ENCODE results near the gene PRPSAP1.

Gene PRPSAP1

DNA sequence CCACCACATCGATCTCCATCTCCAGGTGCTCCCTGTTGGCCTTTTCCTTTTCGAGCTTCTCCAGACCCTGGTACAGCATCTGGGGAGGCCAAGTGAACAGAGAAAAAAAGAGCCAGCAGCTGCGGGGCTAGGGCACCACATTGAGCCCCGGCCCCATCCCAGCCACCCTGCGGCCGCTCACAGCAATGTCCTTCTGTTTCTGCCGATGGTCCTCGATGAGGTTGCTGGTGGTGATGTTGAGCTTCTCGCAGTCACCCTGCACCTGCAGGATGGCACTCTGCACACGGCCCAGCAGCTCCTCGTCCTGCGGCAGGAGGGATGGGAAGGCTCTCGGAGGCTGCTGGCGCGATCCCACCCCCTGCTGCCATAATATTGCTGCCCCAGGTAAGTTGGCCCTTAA is 73.1 kb downstream of the PRPSAP1 start:
- TF ChIP-seq OVOL3 (tag by site-specific recombination; IDR thresholded peaks at IDR 0.05), result no peak
- TF ChIP-seq, protein P1, sequence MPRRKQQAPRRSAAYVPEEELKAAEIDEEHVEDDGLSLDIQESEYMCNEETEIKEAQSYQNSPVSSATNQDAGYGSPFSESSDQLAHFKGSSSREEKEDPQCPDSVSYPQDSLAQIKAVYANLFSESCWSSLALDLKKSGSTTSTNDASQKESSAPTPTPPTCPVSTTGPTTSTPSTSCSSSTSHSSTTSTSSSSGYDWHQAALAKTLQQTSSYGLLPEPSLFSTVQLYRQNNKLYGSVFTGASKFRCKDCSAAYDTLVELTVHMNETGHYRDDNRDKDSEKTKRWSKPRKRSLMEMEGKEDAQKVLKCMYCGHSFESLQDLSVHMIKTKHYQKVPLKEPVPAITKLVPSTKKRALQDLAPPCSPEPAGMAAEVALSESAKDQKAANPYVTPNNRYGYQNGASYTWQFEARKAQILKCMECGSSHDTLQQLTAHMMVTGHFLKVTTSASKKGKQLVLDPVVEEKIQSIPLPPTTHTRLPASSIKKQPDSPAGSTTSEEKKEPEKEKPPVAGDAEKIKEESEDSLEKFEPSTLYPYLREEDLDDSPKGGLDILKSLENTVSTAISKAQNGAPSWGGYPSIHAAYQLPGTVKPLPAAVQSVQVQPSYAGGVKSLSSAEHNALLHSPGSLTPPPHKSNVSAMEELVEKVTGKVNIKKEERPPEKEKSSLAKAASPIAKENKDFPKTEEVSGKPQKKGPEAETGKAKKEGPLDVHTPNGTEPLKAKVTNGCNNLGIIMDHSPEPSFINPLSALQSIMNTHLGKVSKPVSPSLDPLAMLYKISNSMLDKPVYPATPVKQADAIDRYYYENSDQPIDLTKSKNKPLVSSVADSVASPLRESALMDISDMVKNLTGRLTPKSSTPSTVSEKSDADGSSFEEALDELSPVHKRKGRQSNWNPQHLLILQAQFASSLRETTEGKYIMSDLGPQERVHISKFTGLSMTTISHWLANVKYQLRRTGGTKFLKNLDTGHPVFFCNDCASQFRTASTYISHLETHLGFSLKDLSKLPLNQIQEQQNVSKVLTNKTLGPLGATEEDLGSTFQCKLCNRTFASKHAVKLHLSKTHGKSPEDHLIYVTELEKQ (tag by site-specific recombination; IDR thresholded peaks at IDR 0.05; ENCODE audit: borderline replicate concordance), result no peak
- Histone ChIP-seq H3K36me3 (ENCODE audit: control insufficient read depth in 2 of 2, insufficient read depth in 1 of 2, low read length in 2 of 2) (peaks cover 0 to 3% of the 10 kb centered on the region in 2 experiments; a peak in 2 of 3 replicates), H3K27ac (ENCODE audit: extremely low read depth, low read depth, low read length) (no peak overlapping the region), H3K4me1 (ENCODE audit: control insufficient read depth, insufficient read depth, low read length) (no peaks in the 10 kb centered on the region), H3K4me3 (ENCODE audit: low read depth, low read length) (no peak overlapping the region), H3K9me3 (ENCODE audit: control insufficient read depth, insufficient read depth, low read depth, low read length) (no peaks in the 10 kb centered on the region)
- POLR2A ChIA-PET, result interaction anchor here (0.9 to 1.4 kb wide), 2 partner anchors 16 to 40 kb away, joined by 3 to 5 read pairs; partner anchors contain the start of gene UBALD2
- CTCF ChIA-PET, result interaction anchor here (1.1 to 4.8 kb wide), 19 partner anchors 8 to 280 kb away, joined by 3 to 191 read pairs (median 12); partner anchors contain the start of genes CDK3 and UBALD2

DNA sequence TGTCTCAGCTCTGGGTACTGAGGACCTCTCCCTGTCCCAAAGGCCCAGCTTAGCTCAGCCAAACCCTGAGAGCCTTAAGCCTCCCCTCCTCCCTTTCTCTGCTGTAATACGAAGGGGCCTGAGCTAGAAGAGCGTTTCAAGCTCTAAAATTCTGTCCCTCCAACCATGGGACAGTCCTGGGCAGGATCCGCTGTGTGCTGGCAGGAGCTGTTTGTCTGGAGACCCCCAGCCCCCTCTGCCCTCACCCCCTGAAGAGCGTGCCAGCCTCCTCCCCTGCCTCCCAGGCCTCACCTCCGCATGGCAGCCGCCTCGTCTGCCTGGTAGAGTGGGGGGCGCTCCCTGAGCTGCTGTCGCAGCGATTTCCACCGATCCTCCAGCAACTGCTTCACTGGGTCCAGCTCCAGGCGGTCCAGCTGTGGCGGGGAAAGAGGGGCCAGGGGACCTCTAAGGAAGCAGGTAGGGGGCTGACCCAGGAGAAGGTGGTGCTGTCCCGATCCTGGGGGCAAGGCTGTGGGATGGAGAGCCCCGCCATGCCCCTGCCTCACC is 73.9 kb downstream of the PRPSAP1 start:
- H3K27ac ChIP-seq (ENCODE audit: extremely low read depth, low read depth, low read length), result no peak overlapping the region

DNA sequence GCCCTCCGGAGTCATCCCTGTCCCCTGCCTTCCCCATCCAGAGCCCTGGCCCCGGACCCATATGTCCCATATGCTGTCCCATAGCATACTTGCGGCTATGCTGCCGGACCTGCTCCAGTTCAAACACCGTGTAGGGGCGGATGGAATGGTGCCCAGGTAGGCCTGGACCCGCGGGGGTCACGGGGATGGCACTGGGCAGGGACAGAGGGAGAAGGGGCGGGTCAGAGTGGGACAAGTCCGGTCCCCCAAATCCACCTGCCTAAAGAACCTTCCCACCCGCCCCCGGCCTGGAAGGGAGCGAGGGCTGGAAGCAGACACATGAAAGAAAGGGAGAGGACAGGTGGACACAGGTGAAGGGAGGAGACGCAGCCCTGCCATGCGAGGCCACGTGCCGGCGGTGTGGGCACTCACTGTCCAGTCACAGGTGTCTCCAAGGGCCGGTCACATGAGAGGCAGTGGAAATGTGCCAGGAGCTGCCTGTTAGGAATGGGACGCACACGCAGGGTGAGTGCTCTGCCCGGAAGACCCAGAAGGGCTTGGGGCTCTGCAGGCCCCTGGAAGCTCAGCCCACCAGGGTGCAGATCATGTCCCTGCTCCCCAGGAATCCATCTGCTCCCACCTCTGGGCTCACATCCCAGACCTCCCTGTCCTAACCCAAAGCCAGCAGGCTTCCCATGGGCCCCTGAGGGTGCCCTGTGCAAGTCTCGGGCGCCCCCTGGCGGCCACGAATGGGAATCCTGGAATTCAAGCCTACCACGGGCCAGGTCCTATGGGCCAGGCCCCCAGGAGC is 74.6 kb downstream of the PRPSAP1 start:
- peaks cover 0 to 3% of the 10 kb centered on the region in 2 experiments; a peak in 1 of 3 replicates for H3K36me3 ChIP-seq (ENCODE audit: control insufficient read depth in 2 of 2, insufficient read depth in 1 of 2, low read length in 2 of 2)
- no peaks in the 10 kb centered on the region for H3K9me3 ChIP-seq (ENCODE audit: control insufficient read depth, insufficient read depth, low read depth, low read length)
- no peaks in the 10 kb centered on the region for H3K4me1 ChIP-seq (ENCODE audit: control insufficient read depth, insufficient read depth, low read length)
- POLR2A ChIA-PET, result interaction anchor here (0.5 to 2.0 kb wide), 11 partner anchors 9 to 311 kb away, joined by 3 to 13 read pairs (median 4); partner anchors contain the start of genes SRP68 and UBALD2
- no peak overlapping the region for H3K27ac ChIP-seq (ENCODE audit: extremely low read depth, low read depth, low read length)
- CTCF ChIA-PET, result interaction anchor here (0.5 to 4.8 kb wide), 78 partner anchors 10 to 1621 kb away, joined by 3 to 191 read pairs (median 4); partner anchors contain the start of genes CDK3, EXOC7, MRPL38 and PRPSAP1
- H3K4me3 ChIP-seq (ENCODE audit: low read depth, low read length), result no peak overlapping the region
- TF ChIP-seq ZNF473 (tag by site-specific recombination; IDR thresholded peaks at IDR 0.05) (no peak), ZNF837 (tag by site-specific recombination; IDR thresholded peaks at IDR 0.05) (no peak), ZNF335 (tag by site-specific recombination; conservative IDR thresholded peaks at IDR 0.05) (peak; percentile 66), ZNF366 (tag by site-specific recombination; conservative IDR thresholded peaks at IDR 0.05) (no peak), ZNF311 (tag by site-specific recombination; IDR thresholded peaks at IDR 0.05; ENCODE audit: borderline replicate concordance) (no peak), ZNF621 (tag by site-specific recombination; IDR thresholded peaks at IDR 0.05) (no peak), SCRT2 (tag by site-specific recombination; IDR thresholded peaks at IDR 0.05) (peak; percentile 74)
- TF ChIP-seq, protein P2, sequence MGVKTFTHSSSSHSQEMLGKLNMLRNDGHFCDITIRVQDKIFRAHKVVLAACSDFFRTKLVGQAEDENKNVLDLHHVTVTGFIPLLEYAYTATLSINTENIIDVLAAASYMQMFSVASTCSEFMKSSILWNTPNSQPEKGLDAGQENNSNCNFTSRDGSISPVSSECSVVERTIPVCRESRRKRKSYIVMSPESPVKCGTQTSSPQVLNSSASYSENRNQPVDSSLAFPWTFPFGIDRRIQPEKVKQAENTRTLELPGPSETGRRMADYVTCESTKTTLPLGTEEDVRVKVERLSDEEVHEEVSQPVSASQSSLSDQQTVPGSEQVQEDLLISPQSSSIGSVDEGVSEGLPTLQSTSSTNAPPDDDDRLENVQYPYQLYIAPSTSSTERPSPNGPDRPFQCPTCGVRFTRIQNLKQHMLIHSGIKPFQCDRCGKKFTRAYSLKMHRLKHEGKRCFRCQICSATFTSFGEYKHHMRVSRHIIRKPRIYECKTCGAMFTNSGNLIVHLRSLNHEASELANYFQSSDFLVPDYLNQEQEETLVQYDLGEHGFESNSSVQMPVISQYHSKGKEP (tag by site-specific recombination; IDR thresholded peaks at IDR 0.05), result no peak
- TF ChIP-seq, protein P3, sequence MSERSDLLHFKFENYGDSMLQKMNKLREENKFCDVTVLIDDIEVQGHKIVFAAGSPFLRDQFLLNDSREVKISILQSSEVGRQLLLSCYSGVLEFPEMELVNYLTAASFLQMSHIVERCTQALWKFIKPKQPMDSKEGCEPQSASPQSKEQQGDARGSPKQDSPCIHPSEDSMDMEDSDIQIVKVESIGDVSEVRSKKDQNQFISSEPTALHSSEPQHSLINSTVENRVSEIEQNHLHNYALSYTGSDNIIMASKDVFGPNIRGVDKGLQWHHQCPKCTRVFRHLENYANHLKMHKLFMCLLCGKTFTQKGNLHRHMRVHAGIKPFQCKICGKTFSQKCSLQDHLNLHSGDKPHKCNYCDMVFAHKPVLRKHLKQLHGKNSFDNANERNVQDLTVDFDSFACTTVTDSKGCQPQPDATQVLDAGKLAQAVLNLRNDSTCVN (tag by site-specific recombination; optimal IDR thresholded peaks at IDR 0.05), result no peak
- TF ChIP-seq, protein P4, sequence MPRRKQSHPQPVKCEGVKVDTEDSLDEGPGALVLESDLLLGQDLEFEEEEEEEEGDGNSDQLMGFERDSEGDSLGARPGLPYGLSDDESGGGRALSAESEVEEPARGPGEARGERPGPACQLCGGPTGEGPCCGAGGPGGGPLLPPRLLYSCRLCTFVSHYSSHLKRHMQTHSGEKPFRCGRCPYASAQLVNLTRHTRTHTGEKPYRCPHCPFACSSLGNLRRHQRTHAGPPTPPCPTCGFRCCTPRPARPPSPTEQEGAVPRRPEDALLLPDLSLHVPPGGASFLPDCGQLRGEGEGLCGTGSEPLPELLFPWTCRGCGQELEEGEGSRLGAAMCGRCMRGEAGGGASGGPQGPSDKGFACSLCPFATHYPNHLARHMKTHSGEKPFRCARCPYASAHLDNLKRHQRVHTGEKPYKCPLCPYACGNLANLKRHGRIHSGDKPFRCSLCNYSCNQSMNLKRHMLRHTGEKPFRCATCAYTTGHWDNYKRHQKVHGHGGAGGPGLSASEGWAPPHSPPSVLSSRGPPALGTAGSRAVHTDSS (tag by site-specific recombination; IDR thresholded peaks at IDR 0.05), result no peak

More for the DNA sequence above, 73.9 kb downstream of the PRPSAP1 start:
- CTCF ChIA-PET, result interaction anchor here (0.5 to 4.8 kb wide), 75 partner anchors 9 to 1622 kb away, joined by 3 to 191 read pairs (median 5); partner anchors contain the start of genes CDK3, EXOC7, MRPL38 and PRPSAP1
- H3K36me3 ChIP-seq (ENCODE audit: control insufficient read depth in 2 of 2, insufficient read depth in 1 of 2, low read length in 2 of 2), result peaks cover 0 to 3% of the 10 kb centered on the region in 2 experiments; a peak in 2 of 3 replicates
- no peak overlapping the region for H3K4me3 ChIP-seq (ENCODE audit: low read depth, low read length)
- H3K9me3 ChIP-seq (ENCODE audit: control insufficient read depth, insufficient read depth, low read depth, low read length), result no peaks in the 10 kb centered on the region
- TF ChIP-seq HOXC10 (CRISPR knock-in tag; IDR thresholded peaks at IDR 0.05) (no peak), ZNF555 (tag by site-specific recombination; conservative IDR thresholded peaks at IDR 0.05) (no peak), ZNF510 (tag by site-specific recombination; IDR thresholded peaks at IDR 0.05; ENCODE audit: insufficient replicate concordance) (no peak), ZNF184 (tag by site-specific recombination; IDR thresholded peaks at IDR 0.05) (no peak), ZSCAN16 (tag by site-specific recombination; IDR thresholded peaks at IDR 0.05) (no peak), MZF1 (tag by site-specific recombination; IDR thresholded peaks at IDR 0.05; ENCODE audit: borderline replicate concordance) (no peak), SP3 (tag by site-specific recombination; IDR thresholded peaks at IDR 0.05) (no peak), ZFP69B (tag by site-specific recombination; IDR thresholded peaks at IDR 0.05) (no peak)
- TF ChIP-seq, protein P5, sequence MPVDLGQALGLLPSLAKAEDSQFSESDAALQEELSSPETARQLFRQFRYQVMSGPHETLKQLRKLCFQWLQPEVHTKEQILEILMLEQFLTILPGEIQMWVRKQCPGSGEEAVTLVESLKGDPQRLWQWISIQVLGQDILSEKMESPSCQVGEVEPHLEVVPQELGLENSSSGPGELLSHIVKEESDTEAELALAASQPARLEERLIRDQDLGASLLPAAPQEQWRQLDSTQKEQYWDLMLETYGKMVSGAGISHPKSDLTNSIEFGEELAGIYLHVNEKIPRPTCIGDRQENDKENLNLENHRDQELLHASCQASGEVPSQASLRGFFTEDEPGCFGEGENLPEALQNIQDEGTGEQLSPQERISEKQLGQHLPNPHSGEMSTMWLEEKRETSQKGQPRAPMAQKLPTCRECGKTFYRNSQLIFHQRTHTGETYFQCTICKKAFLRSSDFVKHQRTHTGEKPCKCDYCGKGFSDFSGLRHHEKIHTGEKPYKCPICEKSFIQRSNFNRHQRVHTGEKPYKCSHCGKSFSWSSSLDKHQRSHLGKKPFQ (tag by site-specific recombination; IDR thresholded peaks at IDR 0.05), result no peak
- H3K4me1 ChIP-seq (ENCODE audit: control insufficient read depth, insufficient read depth, low read length), result no peaks in the 10 kb centered on the region
- POLR2A ChIA-PET, result interaction anchor here (0.5 to 2.0 kb wide), 10 partner anchors 10 to 311 kb away, joined by 3 to 13 read pairs (median 4); partner anchors contain the start of genes SRP68 and UBALD2

Data from HEK293 (cell line).